GM13976 (cell line): ENCODE measurements around the gene IQSEC3.

Source experiments
- DNase-seq: peaks from one replicate; pipeline ENCODE4 v3.0.0; 2012; ENCODE audit warnings: low spot score
- CTCF ChIP-seq: IDR thresholded peaks from 2 replicates; pipeline ENCODE4 v1.5.1; 2012; ENCODE audit warnings: borderline replicate concordance, mild to moderate bottlenecking; ENCODE audit not compliant: insufficient read depth; ENCODE audit errors: extremely low read depth, missing control alignments, control extremely low read depth
- in situ Hi-C: fragments of 300-500 bp; cut with MboI; formaldehyde crosslinking; loops from one replicate; pipeline ENCODE4 v1.12.0; 2022; ENCODE audit warnings: low sequenced_read_pairs, mixed read lengths, inconsistent platforms; ENCODE audit not compliant: unreplicated experiment

The IQSEC3 gene

GRCh38 chr12:120951-121350 is 54.4 kb downstream of the IQSEC3 start:
- in situ Hi-C loops: no loop called here
- TF ChIP-seq CTCF: no peak
- no peak for DNase-seq

GRCh38 chr12:121647-122046 is 55.1 kb downstream of the IQSEC3 start:
- no peak for DNase-seq
- in situ Hi-C loops: no loop called here

GRCh38 chr12:125075-125474 is 58.5 kb downstream of the IQSEC3 start:
- in situ Hi-C loops: no loop called here
- no peak for DNase-seq
- TF ChIP-seq CTCF: no peak

More at GRCh38 chr12:121647-122046, 55.1 kb downstream of the IQSEC3 start:
- TF ChIP-seq CTCF: no peak

- DNase-seq: no peak
- in situ Hi-C loops: no loop called here
- TF ChIP-seq CTCF: no peak
These were observed 59.0 kb downstream of the IQSEC3 start for GRCh38 chr12:125566-125965.

- DNase-seq: no peak
- no peak for TF ChIP-seq CTCF
- in situ Hi-C loops: no loop called here
These were observed 61.5 kb downstream of the IQSEC3 start for GRCh38 chr12:128079-128478.

GRCh38 chr12:129001-129400 is 62.4 kb downstream of the IQSEC3 start:
- no peak for DNase-seq
- TF ChIP-seq CTCF: no peak

GRCh38 chr12:130519-130918 is 64.0 kb downstream of the IQSEC3 start:
- TF ChIP-seq CTCF: no peak
- in situ Hi-C loops: no loop called here

More at GRCh38 chr12:129001-129400, 62.4 kb downstream of the IQSEC3 start:
- in situ Hi-C loops: no loop called here

More at GRCh38 chr12:130519-130918, 64.0 kb downstream of the IQSEC3 start:
- DNase-seq: no peak
